ENCODE data around the gene RALGAPA1. TPM values are rescaled to one million over a fixed set of nuclear protein-coding genes. Genes with fewer than 3 reads are reported as not detected.

The RALGAPA1 gene
- total RNA-seq, 1 donor from 2014 or later = 57.4 TPM

- CTCF ChIA-PET = no interaction called here
- intact Hi-C loops (cut with micrococcal nuclease) = no loop called here
- no peak overlapping the region for H3K27ac Mint-ChIP-seq
- no peaks in the 10 kb centered on the region for H3K4me1 Mint-ChIP-seq
- peaks cover 12% of the 10 kb centered on the region for H3K36me3 Mint-ChIP-seq (ENCODE audit: low read depth)
- POLR2A ChIA-PET = no interaction called here
- DNase-seq = no peak
- no peak overlapping the region for H3K4me3 Mint-ChIP-seq
- H3K27me3 Mint-ChIP-seq = no peaks in the 10 kb centered on the region
- TF ChIP-seq CTCF (IDR thresholded peaks at IDR 0.05) = no peak
- ATAC-seq (ENCODE audit: low read depth) = no peak
- no peaks in the 10 kb centered on the region for H3K9me3 Mint-ChIP-seq
Observed at GRCh38 chr14:35551081-35551480, 258.0 kb downstream of the RALGAPA1 start.

GRCh38 chr14:35549551-35549950 lies 259.5 kb downstream of the RALGAPA1 start:
- ChIA-PET POLR2A (no interaction called here), CTCF (no interaction called here)
- DNase-seq = no peak
- Mint-ChIP-seq H3K9me3 (no peaks in the 10 kb centered on the region), H3K36me3 (ENCODE audit: low read depth) (peaks cover 12% of the 10 kb centered on the region), H3K4me3 (no peak overlapping the region), H3K4me1 (no peaks in the 10 kb centered on the region), H3K27ac (no peak overlapping the region), H3K27me3 (no peaks in the 10 kb centered on the region)
- ATAC-seq (ENCODE audit: low read depth) = no peak
- intact Hi-C loops (cut with micrococcal nuclease) = no loop called here
- TF ChIP-seq CTCF (IDR thresholded peaks at IDR 0.05) = no peak

GRCh38 chr14:35543006-35543405 lies 266.1 kb downstream of the RALGAPA1 start:
- ChIA-PET CTCF (no interaction called here), POLR2A (no interaction called here)
- intact Hi-C loops (cut with micrococcal nuclease) = no loop called here
- Mint-ChIP-seq H3K27me3 (no peaks in the 10 kb centered on the region), H3K27ac (no peak overlapping the region), H3K36me3 (ENCODE audit: low read depth) (peaks cover 17% of the 10 kb centered on the region), H3K4me3 (no peak overlapping the region), H3K9me3 (no peaks in the 10 kb centered on the region), H3K4me1 (peaks cover 5% of the 10 kb centered on the region)
- DNase-seq = no peak
- ATAC-seq (ENCODE audit: low read depth) = no peak
- no peak for TF ChIP-seq CTCF (IDR thresholded peaks at IDR 0.05)

- no peak for TF ChIP-seq CTCF (IDR thresholded peaks at IDR 0.05)
- no peak overlapping the region for H3K4me3 Mint-ChIP-seq
Observed at GRCh38 chr14:35539969-35540368, 269.1 kb downstream of the RALGAPA1 start.

GRCh38 chr14:35535483-35536112 lies 273.5 kb downstream of the RALGAPA1 start:
- Mint-ChIP-seq H3K27me3 (peaks cover 27% of the 10 kb centered on the region), H3K4me1 (peaks cover 19% of the 10 kb centered on the region), H3K9me3 (no peaks in the 10 kb centered on the region), H3K36me3 (ENCODE audit: low read depth) (peaks cover 11% of the 10 kb centered on the region), H3K4me3 (no peak overlapping the region), H3K27ac (no peak overlapping the region)
- TF ChIP-seq CTCF (IDR thresholded peaks at IDR 0.05) = no peak
- CTCF ChIA-PET = no interaction called here
- DNase-seq = no peak
- intact Hi-C loops (cut with micrococcal nuclease) = loop anchor here (10.0 kb wide), 3 partner anchors 149 to 491 kb away; partner anchors contain the start of genes FAM177A1 and RALGAPA1
- POLR2A ChIA-PET = no interaction called here
- ATAC-seq (ENCODE audit: low read depth) = no peak

More at GRCh38 chr14:35539969-35540368, 269.1 kb downstream of the RALGAPA1 start:
- H3K27me3 Mint-ChIP-seq = peaks cover 12% of the 10 kb centered on the region
- H3K9me3 Mint-ChIP-seq = no peaks in the 10 kb centered on the region
- ATAC-seq (ENCODE audit: low read depth) (no peak), DNase-seq (no peak)
- H3K36me3 Mint-ChIP-seq (ENCODE audit: low read depth) = peaks cover 18% of the 10 kb centered on the region
- peaks cover 10% of the 10 kb centered on the region for H3K4me1 Mint-ChIP-seq
- intact Hi-C loops (cut with micrococcal nuclease) = loop anchor here (10.0 kb wide), 3 partner anchors 145 to 495 kb away; partner anchors contain the start of genes FAM177A1 and RALGAPA1
- ChIA-PET POLR2A (no interaction called here), CTCF (no interaction called here)
- H3K27ac Mint-ChIP-seq = no peak overlapping the region
